WTC11 (cell line): ENCODE measurements around the gene KCNG2. TPM values are rescaled to one million over a fixed set of nuclear protein-coding genes. Genes with fewer than 3 reads are reported as not detected.

Experiments
- ATAC-seq: fragments of 200-7000 bp; cut with Tn5 transposase; 2 replicates; pipeline ENCODE4 v1.10.0; 2021; ENCODE audit warnings: mild to moderate bottlenecking, moderate library complexity
- Bru-seq: library from RNA; stranded (reverse); fragments of 400-500 nt; gene quantifications from one replicate; lab custom pipeline; 2021; lab: Mats Ljungman, UMichigan
- CTCF ChIA-PET: fragments of 300-600 bp; sonication (Branson Sonifier 250); formaldehyde crosslinking; loops from one replicate; lab custom pipeline; 2021; ENCODE audit warnings: antibody characterized with exemption; lab: Charles Lee
- POLR2A ChIA-PET: fragments of 350-600 bp; sonication (Branson Sonifier 250); formaldehyde crosslinking; loops from one replicate; lab custom pipeline; 2021; ENCODE audit warnings: antibody characterized with exemption; lab: Charles Lee
- DNase-seq: peaks from one replicate; pipeline ENCODE4 v3.0.0; 2021; ENCODE audit warnings: low spot score
- H3K27ac Mint-ChIP-seq: 2 replicates; pipeline ENCODE4 v1.8.0; 2021; ENCODE audit warnings: mixed read lengths
- H3K27me3 Mint-ChIP-seq: 2 replicates; pipeline ENCODE4 v1.8.0; 2021; ENCODE audit warnings: low read depth, mild to moderate bottlenecking, moderate library complexity, mixed read lengths
- H3K36me3 Mint-ChIP-seq: 2 replicates; pipeline ENCODE4 v1.8.0; 2021; ENCODE audit warnings: mixed read lengths
- H3K4me1 Mint-ChIP-seq: 2 replicates; pipeline ENCODE4 v1.8.0; 2022; ENCODE audit warnings: mixed read lengths
- H3K4me3 Mint-ChIP-seq: 2 replicates; pipeline ENCODE4 v1.8.0; 2021; ENCODE audit warnings: mild to moderate bottlenecking, moderate library complexity, mixed read lengths
- H3K9me3 Mint-ChIP-seq: 2 replicates; pipeline ENCODE4 v1.8.0; 2021; ENCODE audit warnings: mixed read lengths
- ATF3 ChIP-seq: sonication (generic); formaldehyde crosslinking; conservative IDR thresholded peaks from 2 replicates; pipeline ENCODE4 v1.8.1; 2022; ENCODE audit warnings: mild to moderate bottlenecking, missing genetic modification reagents
- ATF6 ChIP-seq: sonication (generic); formaldehyde crosslinking; IDR thresholded peaks from 2 replicates; pipeline ENCODE4 v1.8.1; 2023; ENCODE audit warnings: mild to moderate bottlenecking, missing genetic modification reagents
- CREM ChIP-seq: sonication (generic); formaldehyde crosslinking; IDR thresholded peaks from 2 replicates; pipeline ENCODE4 v1.8.1; 2022; ENCODE audit warnings: mild to moderate bottlenecking, missing genetic modification reagents, moderate library complexity
- FOXP1 ChIP-seq: sonication (generic); formaldehyde crosslinking; IDR thresholded peaks from 2 replicates; pipeline ENCODE4 v1.8.0; 2022; ENCODE audit warnings: missing genetic modification reagents, mild to moderate bottlenecking, moderate library complexity, borderline replicate concordance
- FOXP4 ChIP-seq: sonication (generic); formaldehyde crosslinking; IDR thresholded peaks from 2 replicates; pipeline ENCODE4 v1.8.0; 2022; ENCODE audit warnings: mild to moderate bottlenecking, missing genetic modification reagents
- IRF2 ChIP-seq: sonication (generic); formaldehyde crosslinking; IDR thresholded peaks from 2 replicates; pipeline ENCODE4 v1.8.0; 2022; ENCODE audit warnings: low read depth, missing genetic modification reagents, borderline replicate concordance
- PRDM15 ChIP-seq: sonication (generic); formaldehyde crosslinking; IDR thresholded peaks from 2 replicates; pipeline ENCODE4 v1.8.0; 2022; ENCODE audit warnings: missing genetic modification reagents
- SMAD3 ChIP-seq: sonication (generic); formaldehyde crosslinking; IDR thresholded peaks from 2 replicates; pipeline ENCODE4 v1.8.0; 2022; ENCODE audit warnings: missing genetic modification reagents, mild to moderate bottlenecking, borderline replicate concordance
- STAT6 ChIP-seq: sonication (generic); formaldehyde crosslinking; conservative IDR thresholded peaks from 2 replicates; pipeline ENCODE4 v1.8.1; 2023; ENCODE audit warnings: mild to moderate bottlenecking, low read depth, missing genetic modification reagents, moderate library complexity
- TP53 ChIP-seq: sonication (generic); formaldehyde crosslinking; IDR thresholded peaks from 2 replicates; pipeline ENCODE4 v1.8.1; 2023; ENCODE audit warnings: mild to moderate bottlenecking, missing genetic modification reagents
- ZBTB21 ChIP-seq: sonication (generic); formaldehyde crosslinking; IDR thresholded peaks from 2 replicates; pipeline ENCODE4 v1.8.1; 2023; ENCODE audit warnings: mild to moderate bottlenecking, missing genetic modification reagents, borderline replicate concordance
- ZBTB43 ChIP-seq: sonication (generic); formaldehyde crosslinking; IDR thresholded peaks from 2 replicates; pipeline ENCODE4 v1.8.1; 2023; ENCODE audit warnings: mild to moderate bottlenecking, missing genetic modification reagents
- ZNF532 ChIP-seq: fragments of 250-450 bp; sonication (Bioruptor Pico); IDR thresholded peaks from 2 replicates; pipeline ENCODE4 v1.9.0; 2021; ENCODE audit warnings: mild to moderate bottlenecking, borderline replicate concordance
- long read RNA-seq, 3 experiments: library from RNA in 1 of 3; library from capped mRNA in 1 of 3; library from polyadenylated mRNA in 1 of 3; unstranded in 2 of 3; stranded (forward) in 1 of 3; transcript quantifications; one replicate each; pipeline ENCODE4 v2.0.0, GENCODE V29; 2021
- total RNA-seq: library from RNA; stranded (reverse); gene quantifications from 3 replicates; pipeline ENCODE4 v1.2.3, GENCODE V29; 2021

Gene KCNG2
- total RNA-seq = 0.34 to 0.62 TPM (median 0.50 TPM) in 3 replicates
- Bru-seq, nascent RNA = percentile 5 among the genes with signal in this experiment
- long read RNA-seq, experiment 1, partial matches to known transcripts = 0 of 1 reads
- long read RNA-seq, experiment 1, other reads (novel, unspliced or antisense) = 1 of 1 reads
- long read RNA-seq, experiment 2 = 0 reads
- long read RNA-seq, experiment 3 = 0 reads

GRCh38 chr18:79797518-79798345, at the start of gene KCNG2:
Gene KCNG2 (plus strand): TSS chr18:79797938. CDS start chr18:79863668, 65,730 bp downstream.
- POLR2A ChIA-PET = no interaction called here
- H3K27me3 Mint-ChIP-seq = peaks cover 42% of the 10 kb centered on the region
- peaks cover 9% of the 10 kb centered on the region for H3K4me1 Mint-ChIP-seq
- H3K36me3 Mint-ChIP-seq = no peaks in the 10 kb centered on the region
- no peaks in the 10 kb centered on the region for H3K9me3 Mint-ChIP-seq
- DNase-seq (peak; percentile 63), ATAC-seq (peak; percentile 78)
- CTCF ChIA-PET = interaction anchor here (0.6 to 2.0 kb wide), 6 partner anchors 14 to 417 kb away, joined by 3 to 9 read pairs (median 4); no protein-coding TSS in a partner anchor
- no peak within 1 kb of the TSS for H3K27ac Mint-ChIP-seq
- peak within 1 kb of the TSS; percentile 68 for H3K4me3 Mint-ChIP-seq
- TF ChIP-seq FOXP4 (CRISPR knock-in tag) (no peak), FOXP1 (CRISPR knock-in tag) (0 out of 2 replicates have a peak, but pooled peaks have one; percentile 29), PRDM15 (CRISPR knock-in tag) (no peak), SMAD3 (CRISPR knock-in tag) (no peak), ATF3 (CRISPR knock-in tag) (no peak), ZNF532 (CRISPR knock-in tag) (no peak), TP53 (CRISPR knock-in tag) (0 out of 2 replicates have a peak, but pooled peaks have one; percentile 30), STAT6 (no peak), ZBTB21 (CRISPR knock-in tag) (0 out of 2 replicates have a peak, but pooled peaks have one; percentile 52), ATF6 (CRISPR knock-in tag) (no peak), ZBTB43 (CRISPR knock-in tag) (peak; percentile 94), IRF2 (CRISPR knock-in tag) (no peak), CREM (no peak)
